OCI-LY3 (cell line): ENCODE data around the gene GDPD5.

Source experiments
- CTCF ChIP-seq: fragments of 200-600, 300-600 bp; sonication (generic); IDR thresholded peaks from 2 replicates; pipeline ENCODE4 v1.5.1; 2014; ENCODE audit warnings: antibody characterized with exemption, low read length, low read depth
- EZH2phosphoT487 ChIP-seq: fragments of 200-600 bp; shearing (Covaris generic); IDR thresholded peaks from 2 replicates; pipeline ENCODE4 v1.6.1; 2018; ENCODE audit warnings: antibody characterized with exemption, mixed run types, low read depth

DNA sequence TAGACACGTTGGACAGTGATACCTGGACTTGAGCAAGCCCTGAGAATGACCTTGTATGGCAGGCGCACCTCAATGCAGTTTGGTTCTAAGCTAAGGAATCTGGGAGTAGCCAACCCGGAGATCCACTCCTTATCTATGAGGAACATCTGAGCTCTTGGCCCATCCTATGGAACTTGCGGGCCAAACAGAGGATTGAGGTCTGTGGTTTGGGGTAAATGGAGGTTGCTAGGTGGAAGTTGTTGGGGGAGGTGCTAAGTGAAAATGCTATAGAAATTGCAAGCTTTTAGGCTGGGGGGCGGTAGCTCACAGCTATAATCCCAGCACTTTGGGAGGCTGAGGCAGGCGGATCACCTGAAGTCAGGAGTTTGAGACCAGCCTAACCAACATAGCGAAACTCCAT is 8.9 kb downstream of the GDPD5 start:
- TF ChIP-seq CTCF (no peak), EZH2phosphoT487 (no peak)
